B cell (primary cell): ENCODE data around the gene SC5D.

Experiments used
- CTCF ChIP-seq: fragments of 200-600 bp; IDR thresholded peaks from one replicate; pipeline ENCODE4 v1.8.0; 2022; ENCODE audit warnings: antibody characterized with exemption, mild to moderate bottlenecking
- EZH2 ChIP-seq: IDR thresholded peaks from 2 replicates; pipeline ENCODE4 v1.6.1; 2012; ENCODE audit warnings: borderline replicate concordance, low read depth, mild to moderate bottlenecking, moderate library complexity, low read length; ENCODE audit not compliant: insufficient read depth, poor library complexity, severe bottlenecking

DNA sequence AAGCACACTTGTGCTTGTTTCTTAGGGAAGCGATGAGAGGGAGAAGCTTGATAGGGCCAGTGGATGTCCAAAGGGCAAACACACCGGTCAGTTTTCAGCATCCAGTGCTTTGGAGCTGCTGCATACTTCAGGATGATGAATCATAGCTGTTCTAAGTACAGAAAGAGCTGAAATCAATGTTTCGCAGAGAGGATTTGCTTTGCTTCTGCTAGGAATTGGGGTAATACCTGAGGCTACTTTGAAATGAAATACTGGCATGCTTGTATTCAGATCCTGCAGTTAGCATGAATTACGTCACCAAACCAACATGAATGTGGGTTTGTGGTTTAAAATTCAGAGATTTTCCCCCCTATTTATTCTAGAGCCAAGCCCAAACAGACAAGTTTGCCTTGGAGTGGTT lies 41.7 kb upstream of the SC5D start:
- TF ChIP-seq CTCF (no peak), EZH2 (no peak)
